K562 (cell line): ENCODE results near the gene FAM50A. TPM values are rescaled to one million over a fixed set of nuclear protein-coding genes. Genes with fewer than 3 reads are reported as not detected.
A peak's percentile ranks its signal among the peaks of the same experiment; 100 is the strongest.

Experiments used
- CTBP1 ChIP-seq: fragments of 450-650 bp; IDR thresholded peaks from 2 replicates; pipeline ENCODE4 v1.6.1; 2016; ENCODE audit warnings: borderline replicate concordance
- CXXC5 ChIP-seq: fragments of 250-450 bp; sonication (Bioruptor Pico); IDR thresholded peaks from 2 replicates; pipeline ENCODE4 v1.8.0; 2022; ENCODE audit warnings: inconsistent platforms, mild to moderate bottlenecking, moderate library complexity
- GABPB2 ChIP-seq: fragments of 250-450 bp; sonication (Bioruptor Pico); conservative IDR thresholded peaks from 2 replicates; pipeline ENCODE4 v1.5.1; 2021; ENCODE audit warnings: mild to moderate bottlenecking
- GATAD2B ChIP-seq: fragments of 450-650 bp; IDR thresholded peaks from 2 replicates; pipeline ENCODE4 v1.6.1; 2017; ENCODE audit warnings: mild to moderate bottlenecking, borderline replicate concordance
- HEY1 ChIP-seq: fragments of 250-450 bp; sonication (Bioruptor Pico); IDR thresholded peaks from 2 replicates; pipeline ENCODE4 v1.5.0; 2020; ENCODE audit warnings: mild to moderate bottlenecking, moderate library complexity, borderline replicate concordance
- MXI1 ChIP-seq: IDR thresholded peaks from 2 replicates; pipeline ENCODE4 v1.6.1; 2011; ENCODE audit warnings: low read depth, mild to moderate bottlenecking, improper control_type of control experiment, low read length
- NRF1 ChIP-seq, 2 experiments: fragments of 450-650 bp; IDR thresholded peaks in 1 of 2; conservative IDR thresholded peaks in 1 of 2; 2 replicates each; pipeline ENCODE4 v1.6.1; 2014; ENCODE audit warnings: mild to moderate bottlenecking in 2 of 2
- POU5F1 ChIP-seq: fragments of 150-350 bp; IDR thresholded peaks from 2 replicates; pipeline ENCODE4 v1.6.1; 2014; ENCODE audit warnings: borderline replicate concordance, low read length, low read depth, mild to moderate bottlenecking; ENCODE audit not compliant: partially characterized antibody
- TEAD4 ChIP-seq, 2 experiments: sonication (generic) in 1 of 2; formaldehyde crosslinking in 1 of 2; IDR thresholded peaks; 2 replicates each; pipeline versions ENCODE4 v1.6.1 to v1.8.0; 2012 to 2022; ENCODE audit warnings: borderline replicate concordance in 1 of 2, inconsistent platforms in 1 of 2, low read length in 1 of 2, mild to moderate bottlenecking in 1 of 2, missing genetic modification reagents in 1 of 2
- ZBTB17 ChIP-seq: fragments of 450-650 bp; formaldehyde crosslinking; IDR thresholded peaks from 2 replicates; pipeline ENCODE4 v1.4.0; 2020; ENCODE audit warnings: mild to moderate bottlenecking
- ZNF41 ChIP-seq: fragments of 250-450 bp; sonication (Bioruptor Pico); conservative IDR thresholded peaks from 2 replicates; pipeline ENCODE4 v1.4.0; 2020; ENCODE audit warnings: mild to moderate bottlenecking
- polyA plus RNA-seq, 8 experiments: library from polyadenylated mRNA; depleted of rRNA in 4 of 8; stranded (reverse) in 5 of 8; unstranded in 3 of 8; fragments of >200 nt; fragmentation: Nextera tagmentation in 2 of 8; fragmentation: Illumina TruSeq in 1 of 8; extraction: Ambion mirVana in 2 of 8; extraction: Trizol in 1 of 8; gene quantifications; 2 replicates each; pipeline versions ENCODE4 v1.2.1 to v1.2.3, GENCODE V29; 2011 to 2014; ENCODE audit warnings: inconsistent platforms in 1 of 8, missing spikeins in 1 of 8
- total RNA-seq, 7 experiments: library from RNA; depleted of rRNA in 6 of 7; stranded (reverse); fragments of >200 nt in 6 of 7; fragmentation: Illumina TruSeq in 2 of 7; extraction: Trizol in 2 of 7; gene quantifications; 2 replicates each; pipeline versions ENCODE4 v1.2.1 to v1.2.3, GENCODE V29; 2011 to 2021; ENCODE audit warnings: low replicate concordance in 1 of 7
- TF ChIP-seq, protein P1 (sequence below): IDR thresholded peaks from 2 replicates; pipeline ENCODE4 v1.6.1; 2011; ENCODE audit warnings: borderline replicate concordance, low read depth, mild to moderate bottlenecking, moderate library complexity, low read length; ENCODE audit not compliant: insufficient read depth, poor library complexity, severe bottlenecking
- TF ChIP-seq, protein P2 (sequence below): sonication (generic); formaldehyde crosslinking; IDR thresholded peaks from 2 replicates; pipeline ENCODE4 v1.5.0; 2020; ENCODE audit warnings: missing genetic modification reagents
- TF ChIP-seq, protein P3 (sequence below): fragments of 450-650 bp; IDR thresholded peaks from 2 replicates; pipeline ENCODE4 v1.6.1; 2014; ENCODE audit warnings: low read depth, mild to moderate bottlenecking, moderate library complexity, borderline replicate concordance
- TF ChIP-seq, protein P4 (sequence below): fragments of 250-450 bp; sonication (Bioruptor Pico); IDR thresholded peaks from 2 replicates; pipeline ENCODE4 v1.8.0; 2022; ENCODE audit warnings: inconsistent platforms, mild to moderate bottlenecking, moderate library complexity, borderline replicate concordance
- TF ChIP-seq, protein P5 (sequence below), 2 experiments: IDR thresholded peaks; 2 replicates each; pipeline ENCODE4 v1.6.1; 2012; ENCODE audit warnings: improper control_type of control experiment in 2 of 2, low read depth in 2 of 2, low read length in 2 of 2, borderline replicate concordance in 1 of 2

The FAM50A gene
- total and polyA plus RNA-seq, 9 of the 15 experiments (the other 6 are each of a cell fraction or from before 2014, with no cell fraction given): 4.4 to 114 (median 67.3) TPM

DNA sequence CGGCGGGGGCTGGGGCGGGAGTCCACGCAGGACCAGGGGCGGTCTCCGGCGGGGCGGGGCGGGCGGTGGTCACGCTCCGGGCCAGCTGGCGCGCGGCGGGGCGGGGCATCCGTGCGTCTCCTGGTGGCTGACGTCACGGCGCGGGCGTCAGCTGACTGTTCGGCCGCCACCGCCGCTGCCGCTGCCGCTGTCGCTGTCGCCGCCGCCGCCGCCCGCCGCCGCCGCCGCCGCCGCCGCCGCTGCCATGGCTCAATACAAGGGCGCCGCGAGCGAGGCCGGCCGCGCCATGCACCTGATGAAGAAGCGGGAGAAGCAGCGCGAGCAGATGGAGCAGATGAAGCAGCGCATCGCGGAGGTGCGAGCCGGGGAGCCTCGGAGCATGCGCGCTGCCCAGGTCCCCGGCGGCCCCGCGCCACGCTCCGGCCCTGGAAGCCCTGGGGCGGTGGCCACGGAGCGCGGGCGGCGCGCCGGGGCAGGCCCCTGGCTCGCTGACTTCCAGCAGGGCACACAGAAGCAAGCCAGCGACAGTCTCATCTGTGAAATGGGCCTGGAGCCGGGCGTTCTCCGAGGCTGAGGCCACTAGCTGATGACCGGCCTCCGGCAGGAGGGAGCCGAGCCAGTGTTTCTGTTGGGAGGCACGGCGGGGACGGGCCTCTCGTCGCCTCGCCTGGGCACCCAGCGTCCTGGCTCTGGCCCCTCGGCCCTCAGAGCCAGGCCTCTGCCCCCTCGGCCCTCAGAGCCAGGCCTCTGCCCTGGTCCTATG, at the start of gene FAM50A (continued):
- TF ChIP-seq POU5F1 (no peak), MXI1 (0 out of 2 replicates have a peak, but pooled peaks have one; percentile 17), HEY1 (CRISPR knock-in tag) (no peak), CTBP1 (peak; percentile 69), NRF1 (conservative IDR thresholded peaks at IDR 0.05 in 1 of 2, IDR thresholded peaks at IDR 0.05 in 1 of 2) (peak; percentile 87 to 90; a peak in 3 of 4 replicates), ZNF41 (no peak), TEAD4 (IDR thresholded peaks at IDR 0.05; ENCODE audit: low read length) (no peak), TEAD4 (CRISPR knock-in tag; IDR thresholded peaks at IDR 0.05; ENCODE audit: borderline replicate concordance) (no peak), ZBTB17 (CRISPR knock-in tag) (no peak), CXXC5 (CRISPR knock-in tag) (peak; percentile 87), GATAD2B (peak; percentile 85), GABPB2 (CRISPR knock-in tag) (no peak)
- TF ChIP-seq, protein P1, sequence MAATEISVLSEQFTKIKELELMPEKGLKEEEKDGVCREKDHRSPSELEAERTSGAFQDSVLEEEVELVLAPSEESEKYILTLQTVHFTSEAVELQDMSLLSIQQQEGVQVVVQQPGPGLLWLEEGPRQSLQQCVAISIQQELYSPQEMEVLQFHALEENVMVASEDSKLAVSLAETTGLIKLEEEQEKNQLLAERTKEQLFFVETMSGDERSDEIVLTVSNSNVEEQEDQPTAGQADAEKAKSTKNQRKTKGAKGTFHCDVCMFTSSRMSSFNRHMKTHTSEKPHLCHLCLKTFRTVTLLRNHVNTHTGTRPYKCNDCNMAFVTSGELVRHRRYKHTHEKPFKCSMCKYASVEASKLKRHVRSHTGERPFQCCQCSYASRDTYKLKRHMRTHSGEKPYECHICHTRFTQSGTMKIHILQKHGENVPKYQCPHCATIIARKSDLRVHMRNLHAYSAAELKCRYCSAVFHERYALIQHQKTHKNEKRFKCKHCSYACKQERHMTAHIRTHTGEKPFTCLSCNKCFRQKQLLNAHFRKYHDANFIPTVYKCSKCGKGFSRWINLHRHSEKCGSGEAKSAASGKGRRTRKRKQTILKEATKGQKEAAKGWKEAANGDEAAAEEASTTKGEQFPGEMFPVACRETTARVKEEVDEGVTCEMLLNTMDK: peak; percentile 69
- TF ChIP-seq, protein P2, sequence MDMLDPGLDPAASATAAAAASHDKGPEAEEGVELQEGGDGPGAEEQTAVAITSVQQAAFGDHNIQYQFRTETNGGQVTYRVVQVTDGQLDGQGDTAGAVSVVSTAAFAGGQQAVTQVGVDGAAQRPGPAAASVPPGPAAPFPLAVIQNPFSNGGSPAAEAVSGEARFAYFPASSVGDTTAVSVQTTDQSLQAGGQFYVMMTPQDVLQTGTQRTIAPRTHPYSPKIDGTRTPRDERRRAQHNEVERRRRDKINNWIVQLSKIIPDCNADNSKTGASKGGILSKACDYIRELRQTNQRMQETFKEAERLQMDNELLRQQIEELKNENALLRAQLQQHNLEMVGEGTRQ (CRISPR knock-in tag): peak; percentile 55
- TF ChIP-seq, protein P3, sequence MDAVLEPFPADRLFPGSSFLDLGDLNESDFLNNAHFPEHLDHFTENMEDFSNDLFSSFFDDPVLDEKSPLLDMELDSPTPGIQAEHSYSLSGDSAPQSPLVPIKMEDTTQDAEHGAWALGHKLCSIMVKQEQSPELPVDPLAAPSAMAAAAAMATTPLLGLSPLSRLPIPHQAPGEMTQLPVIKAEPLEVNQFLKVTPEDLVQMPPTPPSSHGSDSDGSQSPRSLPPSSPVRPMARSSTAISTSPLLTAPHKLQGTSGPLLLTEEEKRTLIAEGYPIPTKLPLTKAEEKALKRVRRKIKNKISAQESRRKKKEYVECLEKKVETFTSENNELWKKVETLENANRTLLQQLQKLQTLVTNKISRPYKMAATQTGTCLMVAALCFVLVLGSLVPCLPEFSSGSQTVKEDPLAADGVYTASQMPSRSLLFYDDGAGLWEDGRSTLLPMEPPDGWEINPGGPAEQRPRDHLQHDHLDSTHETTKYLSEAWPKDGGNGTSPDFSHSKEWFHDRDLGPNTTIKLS: 0 out of 2 replicates have a peak, but pooled peaks have one; percentile 31
- TF ChIP-seq, protein P4, sequence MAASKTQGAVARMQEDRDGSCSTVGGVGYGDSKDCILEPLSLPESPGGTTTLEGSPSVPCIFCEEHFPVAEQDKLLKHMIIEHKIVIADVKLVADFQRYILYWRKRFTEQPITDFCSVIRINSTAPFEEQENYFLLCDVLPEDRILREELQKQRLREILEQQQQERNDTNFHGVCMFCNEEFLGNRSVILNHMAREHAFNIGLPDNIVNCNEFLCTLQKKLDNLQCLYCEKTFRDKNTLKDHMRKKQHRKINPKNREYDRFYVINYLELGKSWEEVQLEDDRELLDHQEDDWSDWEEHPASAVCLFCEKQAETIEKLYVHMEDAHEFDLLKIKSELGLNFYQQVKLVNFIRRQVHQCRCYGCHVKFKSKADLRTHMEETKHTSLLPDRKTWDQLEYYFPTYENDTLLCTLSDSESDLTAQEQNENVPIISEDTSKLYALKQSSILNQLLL (CRISPR knock-in tag): no peak
- TF ChIP-seq, protein P5, sequence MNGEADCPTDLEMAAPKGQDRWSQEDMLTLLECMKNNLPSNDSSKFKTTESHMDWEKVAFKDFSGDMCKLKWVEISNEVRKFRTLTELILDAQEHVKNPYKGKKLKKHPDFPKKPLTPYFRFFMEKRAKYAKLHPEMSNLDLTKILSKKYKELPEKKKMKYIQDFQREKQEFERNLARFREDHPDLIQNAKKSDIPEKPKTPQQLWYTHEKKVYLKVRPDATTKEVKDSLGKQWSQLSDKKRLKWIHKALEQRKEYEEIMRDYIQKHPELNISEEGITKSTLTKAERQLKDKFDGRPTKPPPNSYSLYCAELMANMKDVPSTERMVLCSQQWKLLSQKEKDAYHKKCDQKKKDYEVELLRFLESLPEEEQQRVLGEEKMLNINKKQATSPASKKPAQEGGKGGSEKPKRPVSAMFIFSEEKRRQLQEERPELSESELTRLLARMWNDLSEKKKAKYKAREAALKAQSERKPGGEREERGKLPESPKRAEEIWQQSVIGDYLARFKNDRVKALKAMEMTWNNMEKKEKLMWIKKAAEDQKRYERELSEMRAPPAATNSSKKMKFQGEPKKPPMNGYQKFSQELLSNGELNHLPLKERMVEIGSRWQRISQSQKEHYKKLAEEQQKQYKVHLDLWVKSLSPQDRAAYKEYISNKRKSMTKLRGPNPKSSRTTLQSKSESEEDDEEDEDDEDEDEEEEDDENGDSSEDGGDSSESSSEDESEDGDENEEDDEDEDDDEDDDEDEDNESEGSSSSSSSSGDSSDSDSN (IDR thresholded peaks at IDR 0.05; ENCODE audit: borderline replicate concordance in 1 of 2, low read depth in 2 of 2, low read length in 2 of 2): peak in 1 of 2 experiments; percentile 50; a peak in 1 of 4 replicates
